ENCODE measurements around the gene CPXM1.

Gene CPXM1

DNA sequence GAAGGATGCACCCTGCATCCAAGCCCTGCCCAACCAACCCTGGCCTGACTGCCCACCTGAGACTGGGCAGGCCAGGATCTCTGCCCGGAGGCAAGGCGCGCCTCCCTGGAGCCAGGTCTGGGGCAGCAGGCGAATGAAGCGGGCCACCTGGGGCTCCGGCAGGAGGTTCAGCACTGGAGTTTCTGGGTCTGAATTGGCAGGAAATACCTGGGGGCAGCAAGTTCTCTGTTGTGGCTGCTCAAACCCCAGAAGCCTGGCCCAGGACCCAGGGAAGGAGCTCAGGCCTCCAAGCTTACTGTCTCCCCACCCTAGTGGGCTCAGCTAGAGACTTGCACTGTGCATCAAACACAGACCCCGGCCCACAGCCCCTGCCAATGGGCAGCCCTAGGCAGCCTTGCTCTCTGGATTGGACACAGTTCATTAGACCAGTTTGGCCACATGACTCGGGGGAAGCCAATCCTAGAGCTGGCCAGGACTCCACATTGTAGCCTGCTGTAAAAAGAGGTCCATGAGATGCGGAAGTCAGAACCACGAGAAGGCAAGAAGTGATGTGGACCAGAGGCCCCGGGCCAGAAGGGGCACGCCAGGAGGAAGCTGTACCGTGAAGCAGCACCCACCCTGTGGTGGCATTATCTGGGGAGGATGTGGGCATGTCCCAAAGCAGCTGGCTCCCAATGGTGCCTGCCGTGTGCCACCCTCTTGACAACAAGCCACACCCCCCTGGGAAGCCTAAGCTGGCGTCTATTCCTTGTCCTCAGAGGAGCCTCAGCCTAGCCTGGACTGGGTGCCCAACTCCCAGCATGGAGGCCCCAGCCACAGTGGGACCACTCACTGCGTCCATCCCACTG, 3.1 kb downstream of the CPXM1 start:
- TF ChIP-seq CTCF (IDR thresholded peaks at IDR 0.05; ENCODE audit: extremely low read depth, insufficient read depth, missing control alignments), result no peak
- peak; percentile 19 for DNase-seq (ENCODE audit: low spot score)
- in situ Hi-C loops (cut with MboI; ENCODE audit: low pct_unique_long_range_greater_than_20kb, low sequenced_read_pairs, unreplicated experiment), result no loop called here

GRCh38 chr20:2796011-2796660, 4.3 kb downstream of the CPXM1 start:
- in situ Hi-C loops (cut with MboI; ENCODE audit: low pct_unique_long_range_greater_than_20kb, low sequenced_read_pairs, unreplicated experiment), result no loop called here
- DNase-seq (ENCODE audit: low spot score), result peak; percentile 12
- TF ChIP-seq CTCF (IDR thresholded peaks at IDR 0.05; ENCODE audit: extremely low read depth, insufficient read depth, missing control alignments), result no peak

DNA sequence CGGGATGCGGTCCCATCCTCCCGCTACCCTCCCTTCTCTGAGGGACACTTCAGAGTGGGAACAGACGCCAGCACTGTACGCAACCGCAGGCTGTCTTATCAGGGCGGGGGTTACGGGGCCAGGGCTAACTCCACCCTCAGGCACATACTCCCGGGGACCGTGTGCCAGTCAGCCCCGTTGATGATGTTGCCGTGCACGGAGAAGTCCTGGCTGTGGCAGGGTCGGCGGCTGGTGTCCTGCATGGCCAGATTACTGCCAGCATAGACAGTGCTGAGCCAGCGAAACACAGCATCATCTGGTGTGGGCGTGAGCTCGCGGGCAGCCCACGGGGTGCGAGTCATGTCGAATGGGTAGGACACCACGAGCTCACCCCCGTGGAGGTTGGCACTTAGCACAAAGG, 5.0 kb downstream of the CPXM1 start:
- peak; percentile 13 for DNase-seq (ENCODE audit: low spot score)
- in situ Hi-C loops (cut with MboI; ENCODE audit: low pct_unique_long_range_greater_than_20kb, low sequenced_read_pairs, unreplicated experiment), result no loop called here

GRCh38 chr20:2794866-2795447, 5.5 kb downstream of the CPXM1 start:
- DNase-seq (ENCODE audit: low spot score), result peak; percentile 9
- no peak for TF ChIP-seq CTCF (IDR thresholded peaks at IDR 0.05; ENCODE audit: extremely low read depth, insufficient read depth, missing control alignments)
- in situ Hi-C loops (cut with MboI; ENCODE audit: low pct_unique_long_range_greater_than_20kb, low sequenced_read_pairs, unreplicated experiment), result no loop called here

More for the DNA sequence above, 5.0 kb downstream of the CPXM1 start:
- no peak for TF ChIP-seq CTCF (IDR thresholded peaks at IDR 0.05; ENCODE audit: extremely low read depth, insufficient read depth, missing control alignments)

DNA sequence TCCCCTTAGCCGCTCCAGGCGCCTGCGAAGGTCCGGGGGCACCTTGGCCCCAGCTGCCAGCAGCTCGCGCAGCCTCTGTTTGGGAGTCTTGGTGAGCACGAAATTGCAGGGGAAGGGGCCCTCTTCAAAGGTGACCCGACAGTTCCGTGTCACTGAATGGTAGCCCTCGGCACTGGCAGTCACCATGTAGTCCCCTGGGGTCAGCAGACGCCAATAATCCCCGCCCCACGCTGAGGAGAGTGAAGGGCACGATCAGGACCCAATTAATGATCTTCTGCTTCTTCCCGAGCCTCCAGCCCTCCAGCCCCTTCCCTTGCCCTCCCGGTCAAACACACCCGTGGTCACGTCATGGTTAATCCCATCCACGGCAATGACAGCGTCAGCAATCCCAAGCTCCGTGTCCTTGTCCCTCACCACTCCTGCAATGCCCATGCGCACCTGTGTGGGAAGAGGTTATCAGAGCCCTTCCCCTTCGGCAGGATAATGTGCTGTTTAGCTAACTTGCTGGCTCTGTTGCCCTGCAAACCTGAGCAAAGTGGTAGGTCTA, 6.2 kb downstream of the CPXM1 start:
- DNase-seq (ENCODE audit: low spot score), result peak; percentile 12
- in situ Hi-C loops (cut with MboI; ENCODE audit: low pct_unique_long_range_greater_than_20kb, low sequenced_read_pairs, unreplicated experiment), result no loop called here
- TF ChIP-seq CTCF (IDR thresholded peaks at IDR 0.05; ENCODE audit: extremely low read depth, insufficient read depth, missing control alignments), result no peak

DNA sequence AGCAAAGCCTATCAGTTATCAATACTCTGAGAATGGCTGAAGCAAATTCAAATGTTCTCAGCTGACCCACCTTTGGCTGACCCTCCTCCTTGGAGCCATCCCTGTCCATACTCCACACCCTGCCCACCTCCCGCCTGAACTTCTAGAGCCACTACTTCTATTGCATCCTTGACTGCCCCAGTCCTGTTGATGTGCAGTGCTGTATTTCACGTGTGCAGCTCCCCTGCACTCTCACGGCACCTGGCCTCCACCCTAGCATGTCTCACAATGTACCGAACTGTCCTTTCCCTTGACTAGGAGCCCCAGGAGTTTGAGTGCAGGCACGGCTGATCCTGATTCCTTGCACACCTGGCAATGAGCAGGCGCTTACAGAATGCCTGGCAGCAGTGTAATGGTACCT, 7.0 kb downstream of the CPXM1 start:
- no peak for TF ChIP-seq CTCF (IDR thresholded peaks at IDR 0.05; ENCODE audit: extremely low read depth, insufficient read depth, missing control alignments)
- in situ Hi-C loops (cut with MboI; ENCODE audit: low pct_unique_long_range_greater_than_20kb, low sequenced_read_pairs, unreplicated experiment), result no loop called here
- DNase-seq (ENCODE audit: low spot score), result peak; percentile 6

Measured in GM13977 (cell line).